B cell (primary cell): Measurements from ENCODE around the gene MED12L. TPM values are rescaled to one million over a fixed set of nuclear protein-coding genes. Genes with fewer than 3 reads are reported as not detected.
A peak's percentile ranks its signal among the peaks of the same experiment; 100 is the strongest.

Experiments used
- ATAC-seq: fragments of 200-7000 bp; cut with Tn5 transposase; one replicate; pipeline ENCODE4 v1.10.0; 2021; ENCODE audit warnings: low read depth, mild to moderate bottlenecking, moderate number of reproducible peaks, moderate library complexity
- CTCF ChIA-PET: fragments of 350-600 bp; sonication (Branson Sonifier 250); formaldehyde crosslinking; loops from one replicate; lab custom pipeline; 2021; ENCODE audit warnings: antibody characterized with exemption, inconsistent platforms; lab: Charles Lee
- POLR2A ChIA-PET: fragments of 350-600 bp; sonication (Branson Sonifier 250); formaldehyde crosslinking; loops from one replicate; lab custom pipeline; 2021; ENCODE audit warnings: antibody characterized with exemption; lab: Charles Lee
- DNase-seq: peaks from one replicate; pipeline ENCODE4 v3.0.0; 2013
- H2AFZ ChIP-seq: 2 replicates; pipeline ENCODE4 v1.6.1; 2012; ENCODE audit warnings: mild to moderate bottlenecking, low read depth, low read length; ENCODE audit not compliant: insufficient read depth, poor library complexity, severe bottlenecking
- H3K27ac ChIP-seq, 2 donors: 1 replicate in 1 of 2; 2 replicates in 1 of 2; pipeline ENCODE4 v1.5.1; 2012 to 2013; ENCODE audit warnings: low read length in 2 of 2, mild to moderate bottlenecking in 2 of 2, moderate library complexity in 1 of 2
- H3K27me3 ChIP-seq, 4 experiments: fragments of 200-600 bp in 1 of 4; sonication (generic) in 1 of 4; replicated peaks in 1 of 4; 1 replicate in 2 of 4; 2 replicates in 2 of 4; pipeline versions ENCODE4 v1.6.1 to v1.7.0; 2013 to 2016; ENCODE audit warnings: low read length in 3 of 4, mild to moderate bottlenecking in 2 of 4, mixed read lengths in 1 of 4, moderate library complexity in 1 of 4; ENCODE audit not compliant: insufficient read depth in 4 of 4, control insufficient read depth in 3 of 4; ENCODE audit errors: control extremely low read depth in 1 of 4
- H3K36me3 ChIP-seq, 2 experiments: replicated peaks in 1 of 2; 1 replicate in 1 of 2; 2 replicates in 1 of 2; pipeline versions ENCODE4 v1.6.1 to v1.7.1; 2013; ENCODE audit warnings: low read length in 1 of 2; ENCODE audit not compliant: insufficient read depth in 2 of 2, control insufficient read depth in 1 of 2; ENCODE audit errors: control extremely low read depth in 1 of 2, extremely low read depth in 1 of 2
- H3K4me1 ChIP-seq, 2 donors: fragments of 200-600 bp in 1 of 2; sonication (generic) in 1 of 2; 1 replicate in 1 of 2; 2 replicates in 1 of 2; pipeline versions ENCODE4 v1.5.1 to v1.6.1; 2013 to 2017; ENCODE audit warnings: low read length in 2 of 2; ENCODE audit not compliant: control insufficient read depth in 2 of 2, insufficient read depth in 2 of 2
- H3K4me2 ChIP-seq: replicated peaks from 2 replicates; pipeline ENCODE3; 2012; ENCODE audit warnings: mild to moderate bottlenecking, low read depth, low read length; ENCODE audit not compliant: poor library complexity, severe bottlenecking
- H3K4me3 ChIP-seq, 5 experiments: fragments of 200-600 bp in 1 of 5; sonication (generic) in 1 of 5; 1 replicate in 3 of 5; 2 replicates in 2 of 5; pipeline versions ENCODE4 v1.5.1 to v1.7.0; 2011 to 2016; ENCODE audit warnings: low read length in 4 of 5, mild to moderate bottlenecking in 4 of 5, low read depth in 2 of 5, control low read depth in 1 of 5, moderate library complexity in 1 of 5; ENCODE audit not compliant: insufficient read depth in 1 of 5; ENCODE audit errors: control extremely low read depth in 1 of 5, extremely low read depth in 1 of 5
- H3K79me2 ChIP-seq: fragments of 200-600 bp; sonication (generic); one replicate; pipeline ENCODE4 v1.6.0; 2016; ENCODE audit warnings: low read length; ENCODE audit not compliant: control insufficient read depth, insufficient read depth
- H3K9ac ChIP-seq: fragments of 200-600 bp; sonication (generic); 2 replicates; pipeline ENCODE4 v1.6.1; 2017; ENCODE audit warnings: mild to moderate bottlenecking, low read length, moderate library complexity
- H3K9me3 ChIP-seq, 3 donors: one replicate each; pipeline versions ENCODE4 v1.6.1 to v1.7.1; 2013; ENCODE audit warnings: low read length in 2 of 3; ENCODE audit not compliant: control insufficient read depth in 2 of 3, insufficient read depth in 1 of 3; ENCODE audit errors: control extremely low read depth in 1 of 3
- H4K20me1 ChIP-seq: 2 replicates; pipeline ENCODE4 v1.6.0; 2012; ENCODE audit warnings: mild to moderate bottlenecking, low read length; ENCODE audit not compliant: insufficient read depth, control insufficient read depth, poor library complexity, severe bottlenecking
- H3K27ac Mint-ChIP-seq: one replicate; pipeline ENCODE4 v1.8.0; 2021; ENCODE audit warnings: mixed read lengths
- H3K27me3 Mint-ChIP-seq: one replicate; pipeline ENCODE4 v1.8.0; 2021; ENCODE audit warnings: mixed read lengths
- H3K4me1 Mint-ChIP-seq: one replicate; pipeline ENCODE4 v1.8.0; 2021; ENCODE audit warnings: mixed read lengths
- H3K4me3 Mint-ChIP-seq: one replicate; pipeline ENCODE4 v1.8.0; 2021; ENCODE audit warnings: mixed read lengths
- H3K9me3 Mint-ChIP-seq: one replicate; pipeline ENCODE4 v1.8.0; 2022; ENCODE audit warnings: mixed read lengths; ENCODE audit not compliant: insufficient read depth
- EZH2 ChIP-seq: IDR thresholded peaks from 2 replicates; pipeline ENCODE4 v1.6.1; 2012; ENCODE audit warnings: borderline replicate concordance, low read depth, mild to moderate bottlenecking, moderate library complexity, low read length; ENCODE audit not compliant: insufficient read depth, poor library complexity, severe bottlenecking
- WGBS: methylation state at CpG from one replicate; pipeline ENCODE4 v1.1.5; 2013; ENCODE audit warnings: missing lambda C conversion rate; ENCODE audit not compliant: insufficient coverage; 5-methylcytosine and 5-hydroxymethylcytosine counted together
- intact Hi-C: fragments of 100-400 bp; cut with micrococcal nuclease; formaldehyde crosslinking; loops from one replicate; pipeline ENCODE4 v1.10.0; 2022
- polyA plus RNA-seq: library from polyadenylated mRNA; depleted of rRNA; stranded (reverse); fragments of >200 nt; gene quantifications from 2 replicates; pipeline ENCODE4 v1.2.3, GENCODE V29; 2012
- total RNA-seq, 2 donors: library from RNA; stranded (reverse); fragments of 120-200 nt in 1 of 2; gene quantifications; 1 replicate in 1 of 2; 2 replicates in 1 of 2; pipeline versions ENCODE4 v1.2.3 to v1.2.4, GENCODE V29; 2013 to 2022
- TF ChIP-seq, protein P1 (sequence below): fragments of 200-600 bp; IDR thresholded peaks from one replicate; pipeline ENCODE4 v1.8.0; 2022; ENCODE audit warnings: antibody characterized with exemption, mild to moderate bottlenecking

MED12L gene
- total and polyA plus RNA-seq, 2 donors (not counting 1 experiment from before 2014, with no cell fraction given): 0.07 to 0.30 TPM

DNA sequence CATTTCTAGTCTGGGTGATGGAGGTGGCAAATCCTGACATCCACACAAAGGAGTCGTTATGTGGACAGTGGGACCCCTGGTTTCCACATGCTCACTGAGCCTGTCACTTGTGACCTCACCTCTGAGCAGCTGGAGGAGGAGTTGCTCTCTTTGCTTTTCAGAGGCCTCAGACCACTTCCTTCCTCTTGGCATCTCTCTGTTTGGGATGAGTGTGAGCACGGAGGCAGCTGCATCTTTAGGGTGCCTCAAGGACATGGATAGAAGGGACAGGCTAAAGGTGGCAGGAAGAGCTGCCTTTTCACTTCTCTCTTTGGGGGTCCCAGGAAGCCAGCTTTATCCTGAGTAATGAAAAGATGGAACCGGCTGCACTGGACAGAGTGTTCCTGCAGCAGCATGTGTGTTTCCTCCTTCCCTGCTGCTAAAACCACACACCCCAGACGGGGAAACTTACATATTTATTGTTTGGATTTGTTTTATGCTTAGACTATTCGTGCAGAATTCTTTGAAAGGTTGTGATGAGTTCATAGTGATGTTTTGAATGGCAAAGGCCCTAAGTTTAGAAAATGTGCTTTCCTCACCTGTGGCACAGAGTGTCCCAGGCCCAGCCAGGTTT lies 85.8 kb downstream of the MED12L start:
- Mint-ChIP-seq H3K27me3 (no peaks in the 10 kb centered on the region), H3K27ac (peak overlapping the region; percentile 66), H3K4me1 (peaks cover 33% of the 10 kb centered on the region), H3K9me3 (no peaks in the 10 kb centered on the region), H3K4me3 (peak overlapping the region; percentile 61)
- H3K9ac ChIP-seq: peak overlapping the region; percentile 16
- H3K79me2 ChIP-seq: no peaks in the 10 kb centered on the region
- no peak for TF ChIP-seq EZH2
- TF ChIP-seq, protein P1, sequence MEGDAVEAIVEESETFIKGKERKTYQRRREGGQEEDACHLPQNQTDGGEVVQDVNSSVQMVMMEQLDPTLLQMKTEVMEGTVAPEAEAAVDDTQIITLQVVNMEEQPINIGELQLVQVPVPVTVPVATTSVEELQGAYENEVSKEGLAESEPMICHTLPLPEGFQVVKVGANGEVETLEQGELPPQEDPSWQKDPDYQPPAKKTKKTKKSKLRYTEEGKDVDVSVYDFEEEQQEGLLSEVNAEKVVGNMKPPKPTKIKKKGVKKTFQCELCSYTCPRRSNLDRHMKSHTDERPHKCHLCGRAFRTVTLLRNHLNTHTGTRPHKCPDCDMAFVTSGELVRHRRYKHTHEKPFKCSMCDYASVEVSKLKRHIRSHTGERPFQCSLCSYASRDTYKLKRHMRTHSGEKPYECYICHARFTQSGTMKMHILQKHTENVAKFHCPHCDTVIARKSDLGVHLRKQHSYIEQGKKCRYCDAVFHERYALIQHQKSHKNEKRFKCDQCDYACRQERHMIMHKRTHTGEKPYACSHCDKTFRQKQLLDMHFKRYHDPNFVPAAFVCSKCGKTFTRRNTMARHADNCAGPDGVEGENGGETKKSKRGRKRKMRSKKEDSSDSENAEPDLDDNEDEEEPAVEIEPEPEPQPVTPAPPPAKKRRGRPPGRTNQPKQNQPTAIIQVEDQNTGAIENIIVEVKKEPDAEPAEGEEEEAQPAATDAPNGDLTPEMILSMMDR: no peak
- H3K9me3 ChIP-seq: no peaks in the 10 kb centered on the region
- ChIA-PET CTCF (interaction anchor here (1.5 to 8.5 kb wide), 3 partner anchors 8 to 107 kb away, joined by 6 to 201 read pairs (median 137); partner anchors contain the start of gene P2RY14), POLR2A (no interaction called here)
- no peaks in the 10 kb centered on the region for H3K36me3 ChIP-seq
- H3K27ac ChIP-seq: peak overlapping the region; percentile 51 to 78
- H3K4me2 ChIP-seq: peak overlapping the region; percentile 58
- H3K27me3 ChIP-seq: no peaks in the 10 kb centered on the region
- peak overlapping the region; percentile 53 for H2AFZ ChIP-seq
- peaks cover 35 to 38% of the 10 kb centered on the region in 2 donors for H3K4me1 ChIP-seq
- DNase-seq (peak; percentile 37), ATAC-seq (no peak)
- intact Hi-C loops: no loop called here
- H4K20me1 ChIP-seq: no peaks in the 10 kb centered on the region
- WGBS: 0% methylated on average over 2 of the region's 5 CpGs
- no peak overlapping the region for H3K4me3 ChIP-seq

DNA sequence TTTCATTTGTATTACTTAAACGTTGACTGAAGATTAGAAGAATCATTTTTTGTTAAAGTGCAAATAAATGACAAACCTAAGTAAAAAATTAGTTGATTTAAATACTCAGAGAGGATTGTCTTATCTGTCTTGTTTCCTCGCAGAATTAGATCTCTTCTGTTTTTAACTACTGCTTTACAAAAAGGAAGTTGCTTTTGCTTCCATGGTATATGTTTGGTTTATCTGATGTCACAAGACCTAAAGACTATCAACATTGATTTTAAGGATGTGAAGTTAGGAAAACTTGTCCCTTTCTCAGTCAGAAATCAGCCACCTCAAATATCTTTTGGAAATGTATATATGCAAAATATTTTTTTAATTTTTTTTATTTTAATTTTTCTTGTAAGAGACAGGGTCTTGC lies 88.9 kb downstream of the MED12L start:
- ChIA-PET CTCF (interaction anchor here (1.6 to 8.5 kb wide), 3 partner anchors 53 to 108 kb away, joined by 3 to 201 read pairs (median 137); partner anchors contain the start of gene P2RY14), POLR2A (no interaction called here)
- intact Hi-C loops: no loop called here

More for the DNA sequence above, 88.9 kb downstream of the MED12L start:
- H3K27me3 Mint-ChIP-seq: no peaks in the 10 kb centered on the region
- no peaks in the 10 kb centered on the region for H3K36me3 ChIP-seq
- H3K9me3 Mint-ChIP-seq: no peaks in the 10 kb centered on the region
- no peak overlapping the region for H3K27ac ChIP-seq
- no peak overlapping the region for H3K27ac Mint-ChIP-seq
- no peaks in the 10 kb centered on the region for H3K9me3 ChIP-seq
- no peak overlapping the region for H3K4me3 Mint-ChIP-seq
- no CpG with 5 or more reads among the region's 2 CpGs for WGBS
- H2AFZ ChIP-seq: no peak overlapping the region
- H3K27me3 ChIP-seq: no peaks in the 10 kb centered on the region
- no peak for TF ChIP-seq EZH2
- TF ChIP-seq, protein P1: no peak
- H3K4me1 Mint-ChIP-seq: peaks cover 27% of the 10 kb centered on the region
- H3K4me1 ChIP-seq: peaks cover 25 to 26% of the 10 kb centered on the region in 2 donors
- DNase-seq: no peak
- no peak overlapping the region for H3K9ac ChIP-seq
- H4K20me1 ChIP-seq: no peaks in the 10 kb centered on the region
- H3K4me2 ChIP-seq: no peak overlapping the region
- ATAC-seq: no peak
- H3K79me2 ChIP-seq: no peaks in the 10 kb centered on the region
- H3K4me3 ChIP-seq: no peak overlapping the region
